ENCODE data around the gene RABL6.

The RABL6 gene

DNA sequence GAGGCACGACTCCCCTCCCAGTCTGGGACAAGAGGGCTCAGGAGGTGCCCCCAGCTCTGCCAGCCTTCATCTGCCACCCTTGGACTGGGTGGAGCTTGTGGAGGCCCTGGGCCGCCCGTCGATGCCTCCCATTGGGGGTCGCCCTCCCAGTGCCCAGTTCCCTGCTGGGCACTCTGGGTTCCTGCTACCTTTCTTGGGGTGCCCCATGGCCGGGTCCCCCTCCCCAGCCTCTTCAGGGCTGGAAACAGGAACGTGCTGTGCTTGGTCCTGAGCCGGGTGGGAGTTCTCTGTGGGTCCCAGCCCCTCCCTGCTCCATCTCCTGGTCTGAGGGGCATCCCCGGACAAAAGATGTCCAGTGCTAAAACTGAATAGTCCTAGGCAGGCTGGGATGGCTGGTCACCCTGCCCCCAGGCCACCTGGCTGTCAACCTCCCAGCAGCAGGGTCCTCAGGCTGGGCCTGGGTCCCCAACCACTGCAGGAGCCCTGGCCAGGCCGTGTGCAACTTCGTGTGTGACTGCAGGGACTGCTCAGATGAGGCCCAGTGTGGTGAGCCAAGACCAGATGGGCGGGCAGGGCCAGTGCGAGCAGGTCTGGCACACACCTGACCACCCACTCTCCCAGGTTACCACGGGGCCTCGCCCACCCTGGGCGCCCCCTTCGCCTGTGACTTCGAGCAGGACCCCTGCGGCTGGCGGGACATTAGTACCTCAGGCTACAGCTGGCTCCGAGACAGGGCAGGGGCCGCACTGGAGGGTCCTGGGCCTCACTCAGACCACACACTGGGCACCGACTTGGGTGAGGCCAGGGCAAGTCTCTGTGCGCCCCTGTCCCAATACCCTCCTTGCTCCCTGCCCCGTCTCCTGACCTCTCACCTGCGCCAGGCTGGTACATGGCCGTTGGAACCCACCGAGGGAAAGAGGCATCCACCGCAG lies 45.2 kb downstream of the RABL6 start:
- Histone ChIP-seq H3K9me3 (no peaks in the 10 kb centered on the region), H3K36me3 (peaks cover 21% of the 10 kb centered on the region), H3K4me3 (ENCODE audit: low read depth, low read length) (no peak overlapping the region), H3K4me1 (peaks cover 10% of the 10 kb centered on the region), H3K27me3 (no peaks in the 10 kb centered on the region)
- TF ChIP-seq, protein P1, sequence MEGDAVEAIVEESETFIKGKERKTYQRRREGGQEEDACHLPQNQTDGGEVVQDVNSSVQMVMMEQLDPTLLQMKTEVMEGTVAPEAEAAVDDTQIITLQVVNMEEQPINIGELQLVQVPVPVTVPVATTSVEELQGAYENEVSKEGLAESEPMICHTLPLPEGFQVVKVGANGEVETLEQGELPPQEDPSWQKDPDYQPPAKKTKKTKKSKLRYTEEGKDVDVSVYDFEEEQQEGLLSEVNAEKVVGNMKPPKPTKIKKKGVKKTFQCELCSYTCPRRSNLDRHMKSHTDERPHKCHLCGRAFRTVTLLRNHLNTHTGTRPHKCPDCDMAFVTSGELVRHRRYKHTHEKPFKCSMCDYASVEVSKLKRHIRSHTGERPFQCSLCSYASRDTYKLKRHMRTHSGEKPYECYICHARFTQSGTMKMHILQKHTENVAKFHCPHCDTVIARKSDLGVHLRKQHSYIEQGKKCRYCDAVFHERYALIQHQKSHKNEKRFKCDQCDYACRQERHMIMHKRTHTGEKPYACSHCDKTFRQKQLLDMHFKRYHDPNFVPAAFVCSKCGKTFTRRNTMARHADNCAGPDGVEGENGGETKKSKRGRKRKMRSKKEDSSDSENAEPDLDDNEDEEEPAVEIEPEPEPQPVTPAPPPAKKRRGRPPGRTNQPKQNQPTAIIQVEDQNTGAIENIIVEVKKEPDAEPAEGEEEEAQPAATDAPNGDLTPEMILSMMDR (IDR thresholded peaks at IDR 0.05; ENCODE audit: low read depth, low read length), result no peak
- DNase-seq, result peak; percentile 13

DNA sequence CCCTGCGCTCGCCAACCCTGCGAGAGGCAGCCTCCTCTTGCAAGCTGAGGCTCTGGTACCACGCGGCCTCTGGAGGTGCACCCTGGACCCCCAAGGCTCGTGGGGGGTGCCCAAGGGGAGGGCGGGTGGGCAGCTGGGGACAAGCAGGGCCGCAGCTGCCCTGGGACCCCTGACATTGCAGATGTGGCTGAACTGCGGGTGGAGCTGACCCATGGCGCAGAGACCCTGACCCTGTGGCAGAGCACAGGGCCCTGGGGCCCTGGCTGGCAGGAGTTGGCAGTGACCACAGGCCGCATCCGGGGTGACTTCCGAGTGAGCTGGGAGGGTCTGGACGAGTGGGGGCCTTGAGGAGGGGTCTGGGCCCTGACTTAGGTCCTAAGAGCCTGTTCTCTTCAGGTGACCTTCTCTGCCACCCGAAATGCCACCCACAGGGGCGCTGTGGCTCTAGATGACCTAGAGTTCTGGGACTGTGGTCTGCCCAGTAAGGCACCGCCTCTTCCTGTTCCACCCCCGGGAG lies 45.9 kb downstream of the RABL6 start:
- Histone ChIP-seq H3K4me3 (ENCODE audit: low read depth, low read length) (no peak overlapping the region), H3K4me1 (peaks cover 14% of the 10 kb centered on the region), H3K27me3 (no peaks in the 10 kb centered on the region), H3K36me3 (peaks cover 25% of the 10 kb centered on the region), H3K9me3 (no peaks in the 10 kb centered on the region)
- TF ChIP-seq, protein P1 (IDR thresholded peaks at IDR 0.05; ENCODE audit: low read depth, low read length), result no peak
- no peak for DNase-seq

DNA sequence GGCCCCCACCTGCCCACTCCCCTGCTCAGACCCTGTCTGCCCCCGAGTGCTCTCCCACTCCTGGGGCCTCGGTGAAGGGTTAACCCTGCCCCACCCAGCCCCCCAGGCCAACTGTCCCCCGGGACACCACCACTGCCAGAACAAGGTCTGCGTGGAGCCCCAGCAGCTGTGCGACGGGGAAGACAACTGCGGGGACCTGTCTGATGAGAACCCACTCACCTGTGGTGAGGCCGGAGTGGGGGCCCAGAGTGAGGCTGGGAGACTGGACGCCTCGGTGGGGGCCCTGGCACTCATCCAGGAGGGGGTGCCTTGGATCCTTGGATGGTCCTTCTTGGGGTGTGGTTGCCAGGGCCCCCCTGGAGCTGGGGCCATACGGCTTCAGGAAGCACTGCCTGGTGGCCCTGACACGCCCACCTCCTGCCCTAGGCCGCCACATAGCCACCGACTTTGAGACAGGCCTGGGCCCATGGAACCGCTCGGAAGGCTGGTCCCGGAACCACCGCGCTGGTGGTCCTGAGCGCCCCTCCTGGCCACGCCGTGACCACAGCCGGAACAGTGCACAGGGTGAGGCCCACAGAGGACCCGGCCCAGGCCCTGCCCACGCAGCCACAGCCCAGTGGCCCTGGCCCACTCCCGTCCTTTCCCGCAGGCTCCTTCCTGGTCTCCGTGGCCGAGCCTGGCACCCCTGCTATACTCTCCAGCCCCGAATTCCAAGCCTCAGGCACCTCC lies 46.5 kb downstream of the RABL6 start:
- H3K9me3 ChIP-seq, result no peaks in the 10 kb centered on the region
- TF ChIP-seq, protein P1 (IDR thresholded peaks at IDR 0.05; ENCODE audit: low read depth, low read length), result no peak
- H3K4me1 ChIP-seq, result peaks cover 20% of the 10 kb centered on the region
- peak; percentile 17 for DNase-seq
- H3K4me3 ChIP-seq (ENCODE audit: low read depth, low read length), result no peak overlapping the region
- no peaks in the 10 kb centered on the region for H3K27me3 ChIP-seq
- peaks cover 25% of the 10 kb centered on the region for H3K36me3 ChIP-seq

DNA sequence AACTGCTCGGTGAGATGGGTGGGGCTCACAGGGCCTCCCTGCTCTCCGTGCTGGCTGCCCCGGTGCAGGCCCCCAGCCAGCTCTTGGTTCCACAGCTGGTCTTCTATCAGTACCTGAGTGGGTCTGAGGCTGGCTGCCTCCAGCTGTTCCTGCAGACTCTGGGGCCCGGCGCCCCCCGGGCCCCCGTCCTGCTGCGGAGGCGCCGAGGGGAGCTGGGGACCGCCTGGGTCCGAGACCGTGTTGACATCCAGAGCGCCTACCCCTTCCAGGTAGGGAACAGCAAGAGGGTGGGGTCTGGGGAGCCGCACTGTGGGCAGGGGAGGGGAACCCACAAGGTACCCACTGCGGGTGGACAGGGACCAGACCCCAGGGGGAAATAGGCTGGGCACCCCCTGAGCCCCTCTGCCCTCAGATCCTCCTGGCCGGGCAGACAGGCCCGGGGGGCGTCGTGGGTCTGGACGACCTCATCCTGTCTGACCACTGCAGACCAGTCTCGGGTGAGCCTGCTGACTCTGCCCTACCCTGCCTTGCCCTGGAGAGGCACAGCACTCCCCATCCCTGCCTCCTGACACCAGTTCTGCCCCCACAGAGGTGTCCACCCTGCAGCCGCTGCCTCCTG lies 47.2 kb downstream of the RABL6 start:
- Histone ChIP-seq H3K9me3 (no peaks in the 10 kb centered on the region), H3K36me3 (peaks cover 25% of the 10 kb centered on the region), H3K27me3 (no peaks in the 10 kb centered on the region), H3K4me1 (peaks cover 24% of the 10 kb centered on the region), H3K4me3 (ENCODE audit: low read depth, low read length) (no peak overlapping the region)
- peak; percentile 17 for DNase-seq
- TF ChIP-seq, protein P1 (IDR thresholded peaks at IDR 0.05; ENCODE audit: low read depth, low read length), result no peak

DNA sequence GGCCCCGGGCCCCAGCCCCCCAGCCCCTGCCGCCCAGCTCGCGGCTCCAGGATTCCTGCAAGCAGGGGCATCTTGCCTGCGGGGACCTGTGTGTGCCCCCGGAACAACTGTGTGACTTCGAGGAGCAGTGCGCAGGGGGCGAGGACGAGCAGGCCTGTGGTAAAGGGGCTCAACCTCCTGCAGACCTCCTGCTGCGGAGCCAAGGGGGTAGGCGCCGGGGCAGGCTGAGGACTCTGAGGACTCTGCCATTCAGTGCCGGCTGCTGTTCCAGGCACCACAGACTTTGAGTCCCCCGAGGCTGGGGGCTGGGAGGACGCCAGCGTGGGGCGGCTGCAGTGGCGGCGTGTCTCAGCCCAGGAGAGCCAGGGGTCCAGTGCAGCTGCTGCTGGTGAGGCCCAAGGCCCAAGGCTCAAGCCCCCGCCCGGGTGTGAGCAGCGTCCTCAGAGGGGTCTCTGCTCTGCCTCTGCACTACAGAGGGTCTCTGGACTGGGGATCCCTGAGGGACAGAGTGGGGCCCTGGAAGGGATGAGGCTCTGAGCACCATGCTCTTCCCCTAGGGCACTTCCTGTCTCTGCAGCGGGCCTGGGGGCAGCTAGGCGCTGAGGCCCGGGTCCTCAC lies 47.8 kb downstream of the RABL6 start:
- H3K36me3 ChIP-seq, result peaks cover 26% of the 10 kb centered on the region
- peaks cover 24% of the 10 kb centered on the region for H3K4me1 ChIP-seq
- H3K27me3 ChIP-seq, result no peaks in the 10 kb centered on the region
- no peak overlapping the region for H3K4me3 ChIP-seq (ENCODE audit: low read depth, low read length)
- DNase-seq, result peak; percentile 66
- H3K9me3 ChIP-seq, result no peaks in the 10 kb centered on the region
- TF ChIP-seq, protein P1 (IDR thresholded peaks at IDR 0.05; ENCODE audit: low read depth, low read length), result no peak

Data from BE2C (cell line).